Pancreas (tissue), 10 donors: ENCODE data around the gene TANC1. TPM values are rescaled to one million over a fixed set of nuclear protein-coding genes. Genes with fewer than 3 reads are reported as not detected.

ENCODE experiments used
- ATAC-seq, 4 donors: fragments of 200-7000 bp; cut with Tn5 transposase; one replicate each; pipeline versions ENCODE4 v1.8.0 to v1.9.1; 2020; ENCODE audit warnings: mild to moderate bottlenecking in 4 of 4, moderate library complexity in 4 of 4
- DNase-seq, 6 donors: peaks; one replicate each; pipeline ENCODE4 v3.0.0-alpha.2; 2020
- FAIRE-seq: peaks from 2 replicates; lab custom pipeline; 2012; peaks lifted over from hg19 to GRCh38; lab: Jason Lieb, UNC
- H3K27ac ChIP-seq, 4 donors: fragments of 200-600 bp; sonication (generic); 1 replicate in 3 of 4; 2 replicates in 1 of 4; pipeline versions ENCODE4 v1.5.0 to v1.8.0; 2020
- H3K27me3 ChIP-seq, 4 donors: fragments of 200-600 bp; one replicate each; pipeline ENCODE4 v1.8.0; 2021
- H3K36me3 ChIP-seq, 3 donors: fragments of 200-600 bp; sonication (generic) in 1 of 3; one replicate each; pipeline versions ENCODE4 v1.5.0 to v1.8.0; 2020 to 2021
- H3K4me1 ChIP-seq, 3 donors: fragments of 200-600 bp; one replicate each; pipeline ENCODE4 v1.8.0; 2021
- H3K4me3 ChIP-seq, 4 donors: fragments of 200-600 bp; sonication (generic) in 2 of 4; one replicate each; pipeline versions ENCODE4 v1.5.0 to v1.8.0; 2020 to 2021
- H3K9me3 ChIP-seq, 4 donors: fragments of 200-600 bp; one replicate each; pipeline ENCODE4 v1.8.0; 2021
- WGBS, 2 donors: extraction: QIAGEN DNeasy Blood & Tissue Kit; methylation state at CpG; one replicate each; pipeline ENCODE4 v1.1.7; 2013; 5-methylcytosine and 5-hydroxymethylcytosine counted together
- intact Hi-C, 3 donors: fragments of 100-400 bp; cut with DNase I; formaldehyde crosslinking; loops; one replicate each; pipeline versions ENCODE4 v1.11.1 to v1.14.2; 2022
- polyA plus RNA-seq, 2 donors: library from polyadenylated mRNA; stranded (reverse); fragments of 200-250 nt; gene quantifications; one replicate each; pipeline ENCODE4 v1.2.3, GENCODE V29; 2013
- total RNA-seq, 6 donors: library from RNA; stranded (reverse); fragmentation: NEBNext Ultra II Directional in 4 of 6; extraction: Animal tissue kit (Norgen Biotek cat#: 25700) in 4 of 6; gene quantifications; one replicate each; pipeline versions ENCODE4 v1.2.1 to v1.2.4, GENCODE V29; 2021 to 2023
- TF ChIP-seq, protein P1 (sequence below), 4 donors: fragments of 200-600 bp; sonication (generic) in 3 of 4; IDR thresholded peaks; one replicate each; pipeline versions ENCODE4 v1.5.0 to v1.8.0; 2021; ENCODE audit warnings: antibody characterized with exemption in 4 of 4
- donor health status: healthy with polysubstance abuse.
- donor health status: DM: no; HTN: no; CAD: no; lungs with moderate emphysema.
- donor health status: DM: no; HTN: no; CAD: no.
- donor health status: control.
- donor health status: control.
- donor health status: Bipolar disorder and iron deficiency.
- donor health status: DM: yes; HTN: yes; CAD: no.
- donor health status: DM: no; HTN: no; CAD: no.
- donor health status: DM: no; HTN: no; CAD: no.
- donor health status: DM: yes; HTN: yes; CAD: no.

The TANC1 gene
- total and polyA plus RNA-seq, 8 donors: 9.0 to 17.6 (median 10.5) TPM

DNA sequence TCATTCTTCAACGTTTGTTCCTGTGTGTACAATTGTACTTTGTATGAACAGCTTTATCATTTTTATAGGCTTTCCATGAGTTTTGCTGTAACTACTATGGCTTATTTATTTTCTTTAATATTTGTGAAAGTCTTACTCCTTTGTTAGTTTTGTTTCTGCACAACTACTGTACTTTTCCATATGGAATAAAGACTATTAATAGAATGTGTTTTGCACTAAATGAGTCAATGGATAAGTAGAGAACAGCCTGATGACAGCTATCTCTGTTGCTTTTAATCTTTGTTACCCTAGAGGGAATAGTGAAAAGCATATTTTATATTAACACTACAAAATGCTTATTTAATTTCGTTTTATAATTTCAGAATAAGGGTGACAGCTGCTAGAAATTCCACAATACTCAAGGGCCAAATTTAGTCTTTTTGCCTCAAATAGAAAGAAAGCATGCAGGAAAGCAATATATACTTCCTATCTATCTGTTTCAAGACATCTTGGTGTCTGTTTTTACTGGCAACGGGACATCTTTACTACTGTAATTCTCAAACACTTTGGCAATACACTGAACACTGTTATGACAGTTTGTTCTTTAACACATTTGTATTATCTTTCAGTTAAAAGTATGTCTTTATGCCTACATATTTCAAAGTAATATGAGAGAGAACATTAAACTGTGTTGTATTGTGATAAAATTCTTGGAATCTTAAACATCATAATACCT, 264.2 kb downstream of the TANC1 start:
- DNase-seq (no peak), ATAC-seq (no peak), FAIRE-seq (no peak)
- Histone ChIP-seq H3K4me1 (no peaks in the 10 kb centered on the region), H3K36me3 (peaks cover 0 to 52% (median 7%) of the 10 kb centered on the region in 3 donors), H3K9me3 (no peaks in the 10 kb centered on the region), H3K27me3 (no peaks in the 10 kb centered on the region), H3K27ac (no peak overlapping the region), H3K4me3 (no peak overlapping the region)
- 42 to 52% methylated on average over 3 of the region's 3 CpGs for WGBS, 2 donors
- TF ChIP-seq, protein P1, sequence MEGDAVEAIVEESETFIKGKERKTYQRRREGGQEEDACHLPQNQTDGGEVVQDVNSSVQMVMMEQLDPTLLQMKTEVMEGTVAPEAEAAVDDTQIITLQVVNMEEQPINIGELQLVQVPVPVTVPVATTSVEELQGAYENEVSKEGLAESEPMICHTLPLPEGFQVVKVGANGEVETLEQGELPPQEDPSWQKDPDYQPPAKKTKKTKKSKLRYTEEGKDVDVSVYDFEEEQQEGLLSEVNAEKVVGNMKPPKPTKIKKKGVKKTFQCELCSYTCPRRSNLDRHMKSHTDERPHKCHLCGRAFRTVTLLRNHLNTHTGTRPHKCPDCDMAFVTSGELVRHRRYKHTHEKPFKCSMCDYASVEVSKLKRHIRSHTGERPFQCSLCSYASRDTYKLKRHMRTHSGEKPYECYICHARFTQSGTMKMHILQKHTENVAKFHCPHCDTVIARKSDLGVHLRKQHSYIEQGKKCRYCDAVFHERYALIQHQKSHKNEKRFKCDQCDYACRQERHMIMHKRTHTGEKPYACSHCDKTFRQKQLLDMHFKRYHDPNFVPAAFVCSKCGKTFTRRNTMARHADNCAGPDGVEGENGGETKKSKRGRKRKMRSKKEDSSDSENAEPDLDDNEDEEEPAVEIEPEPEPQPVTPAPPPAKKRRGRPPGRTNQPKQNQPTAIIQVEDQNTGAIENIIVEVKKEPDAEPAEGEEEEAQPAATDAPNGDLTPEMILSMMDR (IDR thresholded peaks at IDR 0.05): no peak
- intact Hi-C loops: no loop called here

DNA sequence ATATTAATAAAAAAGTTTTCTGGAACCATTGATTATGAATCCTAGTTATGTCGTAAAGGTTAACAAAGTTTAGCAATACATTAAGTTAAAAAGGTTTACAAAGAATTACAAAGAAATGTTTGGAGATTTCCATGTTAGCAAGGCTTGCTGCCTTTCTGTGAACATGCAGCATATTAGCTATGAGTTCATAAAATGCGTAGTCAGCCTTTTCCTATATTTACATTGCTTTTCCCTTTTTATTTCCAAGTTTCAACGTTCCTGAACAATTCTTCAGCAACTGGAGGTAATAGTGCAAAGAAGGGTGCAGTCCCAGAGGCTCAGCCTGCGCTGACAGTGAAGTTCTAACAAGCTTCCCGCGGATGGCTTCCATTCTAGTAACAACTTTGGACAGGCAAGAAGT, 266.4 kb downstream of the TANC1 start:
- peaks cover 0 to 37% (median 6%) of the 10 kb centered on the region in 3 donors for H3K36me3 ChIP-seq
- FAIRE-seq: no peak
- no peak for ATAC-seq
- 91 to 92% methylated on average over 6 of the region's 6 CpGs for WGBS, 2 donors
- no peak overlapping the region for H3K27ac ChIP-seq
- H3K4me3 ChIP-seq: no peak overlapping the region
- TF ChIP-seq, protein P1 (IDR thresholded peaks at IDR 0.05): no peak
- intact Hi-C loops: no loop called here
- no peaks in the 10 kb centered on the region for H3K9me3 ChIP-seq
- DNase-seq: no peak
- no peaks in the 10 kb centered on the region for H3K4me1 ChIP-seq
- H3K27me3 ChIP-seq: no peaks in the 10 kb centered on the region

DNA sequence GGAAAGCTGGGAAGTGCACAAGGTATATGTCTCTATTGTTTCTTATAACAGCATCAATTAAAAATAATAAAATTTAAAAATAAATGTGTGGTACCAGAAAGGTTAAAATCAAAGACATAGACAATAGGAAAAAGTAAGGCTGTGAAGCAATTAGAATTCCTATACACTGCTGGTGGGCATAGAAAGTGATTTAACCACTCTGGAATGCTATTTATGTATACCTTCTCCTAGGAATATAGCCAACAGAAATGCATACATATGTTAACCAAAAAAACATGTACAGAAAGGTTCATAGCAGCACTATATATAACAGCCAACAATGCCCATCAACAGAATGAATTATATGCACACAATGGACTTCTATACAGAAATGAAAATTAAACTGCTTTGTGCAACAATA, 275.1 kb downstream of the TANC1 start:
- H3K4me3 ChIP-seq: no peak overlapping the region
- H3K27me3 ChIP-seq: no peaks in the 10 kb centered on the region
- no peak overlapping the region for H3K27ac ChIP-seq
- intact Hi-C loops: no loop called here
- no peak for DNase-seq
- H3K36me3 ChIP-seq: peaks cover 0 to 35% (median 0%) of the 10 kb centered on the region in 3 donors
- ATAC-seq: no peak
- no peak for FAIRE-seq
- no peaks in the 10 kb centered on the region for H3K9me3 ChIP-seq
- H3K4me1 ChIP-seq: no peaks in the 10 kb centered on the region
- TF ChIP-seq, protein P1 (IDR thresholded peaks at IDR 0.05): no peak

DNA sequence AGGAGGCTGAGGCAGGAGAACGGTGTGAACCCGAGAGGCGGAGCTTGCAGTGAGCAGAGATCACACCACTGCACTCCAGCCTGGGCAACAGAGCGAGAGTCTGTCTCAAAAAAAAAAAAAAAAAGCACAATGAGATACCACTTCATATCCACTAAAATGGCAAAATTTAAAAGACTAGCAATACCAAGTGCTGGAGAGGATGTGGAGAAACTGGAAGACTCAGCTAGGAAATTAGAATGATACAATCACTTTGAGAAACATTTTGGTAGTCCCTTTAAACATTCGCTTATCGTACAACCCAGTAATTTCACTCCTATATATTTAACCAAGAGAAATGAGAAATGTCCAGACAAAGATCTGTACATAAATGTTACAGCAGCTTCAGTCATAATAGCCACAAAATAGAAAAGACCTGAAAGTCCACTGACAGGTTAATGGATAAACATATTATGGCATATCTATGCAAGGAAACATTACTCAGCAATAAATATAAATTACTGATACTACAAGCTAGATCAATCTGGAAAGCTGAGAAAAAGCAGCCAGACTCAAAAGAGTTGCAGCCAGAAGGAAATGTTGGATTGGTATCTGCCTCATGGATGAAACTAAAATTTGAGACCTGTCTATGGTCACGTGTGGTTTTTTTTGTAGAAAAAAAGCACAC, 278.0 kb downstream of the TANC1 start:
- WGBS, 2 donors: 83 to 92% methylated on average over 7 of the region's 7 CpGs
- ATAC-seq (no peak), FAIRE-seq (no peak), DNase-seq (no peak)
- no peaks in the 10 kb centered on the region for H3K9me3 ChIP-seq
- H3K4me1 ChIP-seq: no peaks in the 10 kb centered on the region
- no peak overlapping the region for H3K27ac ChIP-seq
- TF ChIP-seq, protein P1 (IDR thresholded peaks at IDR 0.05): no peak
- intact Hi-C loops: no loop called here
- H3K36me3 ChIP-seq: peaks cover 0 to 12% (median 0%) of the 10 kb centered on the region in 3 donors
- H3K4me3 ChIP-seq: no peak overlapping the region
- H3K27me3 ChIP-seq: no peaks in the 10 kb centered on the region
